Naive thymus-derived CD8-positive, alpha-beta T cell (primary cell): Measurements from ENCODE around the gene SLC29A4. TPM values are rescaled to one million over a fixed set of nuclear protein-coding genes. Genes with fewer than 3 reads are reported as not detected.
"Not testable (repeated sequence)": the region's sequence is repeated elsewhere in the genome, so short reads cannot be mapped to it uniquely, and the experiment has no call there.

ENCODE experiments used
- ATAC-seq, 2 donors: fragments of 150-1000 bp; cut with Tn5 transposase in 1 of 2; sonication (Bioruptor Pico), chemical (Tn5 transposase) in 1 of 2; 1 replicate in 1 of 2; 2 replicates in 1 of 2; pipeline ENCODE4 v1.10.0; 2021; ENCODE audit warnings: mild to moderate bottlenecking in 2 of 2, moderate library complexity in 2 of 2
- POLR2A ChIA-PET: fragments of 350-600 bp; sonication (Branson Sonifier 250); formaldehyde crosslinking; loops from one replicate; lab custom pipeline; 2021; ENCODE audit warnings: antibody characterized with exemption; lab: Charles Lee
- DNase-seq, 10 donors: peaks; one replicate each; pipeline versions ENCODE4 v3.0.0 to v3.0.0-alpha.2; 2020 to 2022
- H3K27ac Mint-ChIP-seq, 10 donors: one replicate each; pipeline ENCODE4 v1.8.0; 2020 to 2022; ENCODE audit warnings: mild to moderate bottlenecking in 10 of 10, mixed read lengths in 10 of 10, moderate library complexity in 4 of 10, inconsistent platforms in 1 of 10
- H3K27me3 Mint-ChIP-seq, 5 donors: one replicate each; pipeline ENCODE4 v1.8.0; 2021 to 2022; ENCODE audit warnings: mixed read lengths in 5 of 5
- H3K36me3 Mint-ChIP-seq, 3 donors: one replicate each; pipeline ENCODE4 v1.8.0; 2020 to 2022; ENCODE audit warnings: mixed read lengths in 3 of 3, mild to moderate bottlenecking in 2 of 3, inconsistent platforms in 1 of 3
- H3K4me1 Mint-ChIP-seq, 4 donors: one replicate each; pipeline ENCODE4 v1.8.0; 2021 to 2022; ENCODE audit warnings: mixed read lengths in 4 of 4
- H3K4me3 Mint-ChIP-seq, 10 donors: one replicate each; pipeline ENCODE4 v1.8.0; 2020 to 2022; ENCODE audit warnings: mild to moderate bottlenecking in 10 of 10, mixed read lengths in 10 of 10, moderate library complexity in 6 of 10, inconsistent platforms in 1 of 10
- H3K9me3 Mint-ChIP-seq, 9 donors: one replicate each; pipeline ENCODE4 v1.8.0; 2020 to 2022; ENCODE audit warnings: mixed read lengths in 9 of 9, mild to moderate bottlenecking in 3 of 9, inconsistent platforms in 1 of 9, moderate library complexity in 1 of 9
- polyA plus RNA-seq, 3 donors: library from polyadenylated mRNA; unstranded; fragments of 300-500 nt; fragmentation: Illumina TruSeq; gene quantifications; one replicate each; pipeline ENCODE4 v1.2.3, GENCODE V29; 2021
- total RNA-seq, 8 experiments: library from RNA in 2 of 8; stranded (reverse) in 2 of 8; gene quantifications; one replicate each; pipeline ENCODE4 v1.2.3 and lab custom pipeline; 2021 to 2026

Gene SLC29A4, protein sequence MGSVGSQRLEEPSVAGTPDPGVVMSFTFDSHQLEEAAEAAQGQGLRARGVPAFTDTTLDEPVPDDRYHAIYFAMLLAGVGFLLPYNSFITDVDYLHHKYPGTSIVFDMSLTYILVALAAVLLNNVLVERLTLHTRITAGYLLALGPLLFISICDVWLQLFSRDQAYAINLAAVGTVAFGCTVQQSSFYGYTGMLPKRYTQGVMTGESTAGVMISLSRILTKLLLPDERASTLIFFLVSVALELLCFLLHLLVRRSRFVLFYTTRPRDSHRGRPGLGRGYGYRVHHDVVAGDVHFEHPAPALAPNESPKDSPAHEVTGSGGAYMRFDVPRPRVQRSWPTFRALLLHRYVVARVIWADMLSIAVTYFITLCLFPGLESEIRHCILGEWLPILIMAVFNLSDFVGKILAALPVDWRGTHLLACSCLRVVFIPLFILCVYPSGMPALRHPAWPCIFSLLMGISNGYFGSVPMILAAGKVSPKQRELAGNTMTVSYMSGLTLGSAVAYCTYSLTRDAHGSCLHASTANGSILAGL
- under 1 TPM; 0.05 to 0.16 TPM for total RNA-seq
- polyA plus RNA-seq, result under 1 TPM in 2 of 3 donors, not detected in 1; 0.27 to 0.39 TPM
- total RNA-seq (lab: John Stamatoyannopoulos, UW), result 0.13 to 0.86 (median 0.51) reads per million in 6 experiments

DNA sequence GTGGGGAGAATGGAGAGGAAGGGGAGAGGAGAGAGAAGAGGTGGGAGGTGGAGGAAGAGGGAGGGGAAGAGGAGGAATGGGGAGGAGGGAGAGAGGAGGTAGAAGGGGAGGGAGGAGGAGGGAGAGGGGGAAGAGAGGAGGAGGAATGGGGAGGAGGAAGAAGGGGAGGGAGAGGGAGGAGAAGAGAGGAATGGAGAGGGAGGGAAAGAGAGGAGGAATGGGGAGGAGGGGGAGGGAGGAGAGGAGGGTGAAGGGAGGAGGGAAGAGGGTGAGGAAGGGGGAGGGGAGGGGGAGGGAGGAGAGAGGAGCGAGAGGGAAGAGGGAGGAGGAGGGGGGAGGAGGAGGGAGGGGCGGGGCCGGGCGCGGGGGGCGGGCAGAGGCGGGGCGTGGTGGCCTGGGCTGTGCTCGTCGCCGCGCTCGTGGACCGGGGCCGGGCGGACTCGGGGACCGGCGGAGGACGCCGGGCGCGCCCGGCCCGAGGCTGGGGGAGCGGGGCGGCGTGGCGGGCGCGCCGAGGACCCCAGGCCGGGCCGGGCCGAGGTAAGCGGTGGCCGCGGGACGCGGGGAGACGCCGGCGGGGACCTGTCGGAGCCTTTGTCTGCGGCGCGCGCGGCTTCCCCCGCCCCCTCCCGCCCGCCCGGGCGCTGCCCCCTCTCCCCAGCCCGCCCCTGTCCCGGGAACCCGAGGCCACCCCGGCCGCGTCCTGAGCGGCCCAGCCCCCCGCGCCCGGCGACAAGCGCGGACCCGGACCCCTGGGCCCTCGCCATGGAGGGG, at the start of gene SLC29A4:
Gene SLC29A4 (plus strand): TSS at position 401 of the 774 bp plus-strand sequence. CDS start 4,874 bp downstream, outside the sequence.
- peaks cover 2 to 20% (median 7%) of the 10 kb centered on the region in 5 donors for H3K27me3 Mint-ChIP-seq
- H3K4me1 Mint-ChIP-seq, result peaks cover 0 to 2% (median 0%) of the 10 kb centered on the region in 4 donors
- ATAC-seq, result peak; percentile 49 to 62
- H3K36me3 Mint-ChIP-seq, result no peaks in the 10 kb centered on the region
- no peak for DNase-seq
- POLR2A ChIA-PET, result no interaction called here
- no peaks in the 10 kb centered on the region for H3K9me3 Mint-ChIP-seq
- peak within 1 kb of the TSS in 2 of 10 donors; percentile 43 to 58 for H3K4me3 Mint-ChIP-seq
- no peak within 1 kb of the TSS for H3K27ac Mint-ChIP-seq

GRCh38 chr7:5234852-5235831, 47.6 kb upstream of the SLC29A4 start:
- peaks cover 1 to 13% (median 6%) of the 10 kb centered on the region in 5 donors for H3K27me3 Mint-ChIP-seq
- H3K4me3 Mint-ChIP-seq, result peak overlapping the region in 4 of 10 donors; percentile 10 to 38 (median 20)
- H3K9me3 Mint-ChIP-seq, result no peaks in the 10 kb centered on the region

DNA sequence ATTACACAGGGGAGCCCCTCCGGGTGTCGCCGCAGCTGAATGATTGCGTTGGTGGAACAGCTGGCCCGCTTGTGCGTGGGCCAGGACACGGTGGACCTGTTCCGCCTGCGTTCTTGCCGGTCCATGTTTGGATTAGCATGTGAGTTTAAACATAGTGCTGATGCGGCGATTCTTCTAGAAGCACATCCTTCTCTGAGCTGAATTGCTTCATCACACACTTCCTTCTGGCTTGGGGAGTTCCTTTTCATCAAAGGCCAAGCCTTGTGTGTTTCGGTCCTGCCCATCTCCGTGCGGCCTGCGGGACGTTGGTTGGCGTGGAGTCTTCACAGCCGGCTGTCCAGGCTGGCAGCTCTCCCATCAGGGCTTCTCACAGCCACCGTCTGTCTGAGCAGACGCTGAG, 45.5 kb upstream of the SLC29A4 start:
- ATAC-seq (no peak), DNase-seq (no peak)
- Mint-ChIP-seq H3K27ac (no peak overlapping the region), H3K9me3 (no peaks in the 10 kb centered on the region), H3K36me3 (no peaks in the 10 kb centered on the region), H3K27me3 (peaks cover 3 to 23% (median 13%) of the 10 kb centered on the region in 5 donors), H3K4me1 (peaks cover 13 to 48% (median 38%) of the 10 kb centered on the region in 4 donors), H3K4me3 (no peak overlapping the region)
- POLR2A ChIA-PET, result no interaction called here

More at GRCh38 chr7:5234852-5235831, 47.6 kb upstream of the SLC29A4 start:
- peak overlapping the region in 2 of 10 donors; percentile 27 to 75 for H3K27ac Mint-ChIP-seq
- peaks cover 11 to 19% (median 14%) of the 10 kb centered on the region in 3 donors for H3K36me3 Mint-ChIP-seq
- POLR2A ChIA-PET, result no interaction called here
- ATAC-seq (no peak), DNase-seq (no peak)
- H3K4me1 Mint-ChIP-seq, result peaks cover 19 to 60% (median 47%) of the 10 kb centered on the region in 4 donors

DNA sequence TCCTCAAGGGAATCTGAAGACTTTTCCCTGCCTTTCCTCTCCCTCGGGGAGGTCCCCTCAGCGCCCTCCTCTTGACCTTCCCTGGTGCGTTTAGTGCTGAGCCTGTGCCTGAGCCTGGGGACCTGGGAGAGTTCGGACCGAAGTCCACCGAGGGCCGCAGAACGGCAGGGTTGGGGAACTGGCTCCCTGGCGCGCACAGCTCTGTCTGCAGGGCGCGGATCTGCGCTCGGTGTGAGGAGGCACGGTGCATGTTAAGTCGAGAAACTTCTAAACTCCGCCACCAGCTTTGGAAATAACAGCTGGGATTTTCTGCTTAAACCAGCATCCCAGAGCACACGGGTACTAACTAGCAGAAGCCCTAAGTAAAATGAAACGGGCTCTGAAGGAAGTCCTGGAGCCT, 44.2 kb upstream of the SLC29A4 start:
- H3K36me3 Mint-ChIP-seq, result no peaks in the 10 kb centered on the region
- ATAC-seq, result no peak
- peak overlapping the region in 1 of 10 donors; percentile 48 for H3K27ac Mint-ChIP-seq
- H3K27me3 Mint-ChIP-seq, result peaks cover 3 to 23% (median 13%) of the 10 kb centered on the region in 5 donors
- peaks cover 11 to 36% (median 28%) of the 10 kb centered on the region in 4 donors for H3K4me1 Mint-ChIP-seq
- no peaks in the 10 kb centered on the region for H3K9me3 Mint-ChIP-seq
- POLR2A ChIA-PET, result no interaction called here
- no peak for DNase-seq
- no peak overlapping the region for H3K4me3 Mint-ChIP-seq

DNA sequence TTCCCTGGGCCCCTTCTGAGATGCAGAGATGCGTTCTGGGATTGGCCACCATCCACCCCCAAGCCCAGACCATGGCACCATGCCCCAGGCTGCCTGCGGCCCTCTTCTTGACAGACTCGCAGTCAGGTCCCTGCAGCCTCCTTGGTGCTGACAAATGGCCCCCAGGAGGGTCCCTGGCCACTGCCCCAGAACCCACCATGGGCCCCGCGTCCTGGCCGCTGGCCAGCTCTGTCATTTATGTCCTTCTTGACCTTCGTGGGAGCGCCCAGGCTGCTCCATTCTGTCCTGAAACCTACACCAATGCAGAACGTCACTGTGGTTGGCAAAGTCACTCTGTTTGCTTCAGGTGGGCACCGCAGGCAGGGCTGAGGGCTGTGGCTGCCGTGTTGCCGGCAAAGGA, 39.5 kb upstream of the SLC29A4 start:
- POLR2A ChIA-PET, result no interaction called here
- H3K4me1 Mint-ChIP-seq, result peaks cover 11 to 15% (median 12%) of the 10 kb centered on the region in 4 donors
- H3K27me3 Mint-ChIP-seq, result peaks cover 3 to 19% (median 10%) of the 10 kb centered on the region in 5 donors
- H3K36me3 Mint-ChIP-seq, result no peaks in the 10 kb centered on the region
- H3K27ac Mint-ChIP-seq, result no peak overlapping the region
- no peak overlapping the region for H3K4me3 Mint-ChIP-seq
- ATAC-seq, result no peak
- DNase-seq, result no peak
- H3K9me3 Mint-ChIP-seq, result peaks cover 0 to 5% (median 0%) of the 10 kb centered on the region in 9 donors

- POLR2A ChIA-PET, result no interaction called here
- Mint-ChIP-seq H3K4me1 (no peaks in the 10 kb centered on the region), H3K36me3 (no peaks in the 10 kb centered on the region), H3K9me3 (peaks cover 0 to 5% (median 0%) of the 10 kb centered on the region in 9 donors), H3K27me3 (peaks cover 0 to 3% (median 0%) of the 10 kb centered on the region in 5 donors), H3K4me3 (no peak overlapping the region), H3K27ac (no peak overlapping the region)
- no peak for DNase-seq
- ATAC-seq, result no peak
Measured at GRCh38 chr7:5248201-5248885, 34.4 kb upstream of the SLC29A4 start.

- H3K36me3 Mint-ChIP-seq, DNase-seq, H3K4me3 Mint-ChIP-seq, H3K4me1 Mint-ChIP-seq, H3K27me3 Mint-ChIP-seq, H3K9me3 Mint-ChIP-seq, ATAC-seq: not testable (repeated sequence)
- POLR2A ChIA-PET, result interaction anchor here (0.6 kb wide), 1 partner anchor 10 kb away, joined by 3 read pairs; no protein-coding TSS in a partner anchor
- H3K27ac Mint-ChIP-seq, result peak overlapping the region in 1 of 10 donors; percentile 25
Measured at GRCh38 chr7:5250787-5251186, 32.0 kb upstream of the SLC29A4 start.

DNA sequence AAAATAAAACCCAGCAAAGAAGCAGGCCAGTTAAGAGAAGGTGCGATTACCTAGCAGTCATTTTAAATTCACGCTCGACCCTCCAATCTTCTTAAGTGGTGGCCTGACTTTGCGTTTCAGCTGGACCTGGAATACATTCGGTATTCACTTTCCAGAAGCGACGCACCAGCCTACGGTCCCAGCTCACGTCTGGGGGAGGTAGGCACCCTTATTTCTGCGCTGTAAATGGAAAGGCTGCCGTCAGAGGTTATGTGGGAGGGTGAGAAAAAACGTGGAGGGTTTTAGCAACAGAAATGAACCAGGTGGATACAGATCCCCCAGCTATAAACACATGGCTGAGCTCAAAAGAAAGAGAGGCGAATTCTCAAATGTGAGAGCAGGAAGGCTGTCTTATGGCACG, 29.2 kb upstream of the SLC29A4 start:
- DNase-seq, H3K36me3 Mint-ChIP-seq, H3K27me3 Mint-ChIP-seq, H3K4me1 Mint-ChIP-seq, H3K9me3 Mint-ChIP-seq, ATAC-seq, H3K27ac Mint-ChIP-seq, POLR2A ChIA-PET, H3K4me3 Mint-ChIP-seq: not testable (repeated sequence)

- not testable (repeated sequence) for H3K27me3 Mint-ChIP-seq
Measured at GRCh38 chr7:5254371-5254770, 28.4 kb upstream of the SLC29A4 start.

GRCh38 chr7:5255832-5256231, 26.9 kb upstream of the SLC29A4 start:
- no peak for ATAC-seq
- H3K4me1 Mint-ChIP-seq, result no peaks in the 10 kb centered on the region
- no peaks in the 10 kb centered on the region for H3K9me3 Mint-ChIP-seq
- POLR2A ChIA-PET, result no interaction called here
- H3K4me3 Mint-ChIP-seq, result no peak overlapping the region
- H3K27ac Mint-ChIP-seq, result no peak overlapping the region
- no peak for DNase-seq
- no peaks in the 10 kb centered on the region for H3K36me3 Mint-ChIP-seq
- H3K27me3 Mint-ChIP-seq, result peaks cover 0 to 5% (median 0%) of the 10 kb centered on the region in 5 donors

More at GRCh38 chr7:5254371-5254770, 28.4 kb upstream of the SLC29A4 start:
- POLR2A ChIA-PET, ATAC-seq, H3K27ac Mint-ChIP-seq, H3K36me3 Mint-ChIP-seq, H3K4me3 Mint-ChIP-seq, H3K4me1 Mint-ChIP-seq, H3K9me3 Mint-ChIP-seq, DNase-seq: not testable (repeated sequence)

DNA sequence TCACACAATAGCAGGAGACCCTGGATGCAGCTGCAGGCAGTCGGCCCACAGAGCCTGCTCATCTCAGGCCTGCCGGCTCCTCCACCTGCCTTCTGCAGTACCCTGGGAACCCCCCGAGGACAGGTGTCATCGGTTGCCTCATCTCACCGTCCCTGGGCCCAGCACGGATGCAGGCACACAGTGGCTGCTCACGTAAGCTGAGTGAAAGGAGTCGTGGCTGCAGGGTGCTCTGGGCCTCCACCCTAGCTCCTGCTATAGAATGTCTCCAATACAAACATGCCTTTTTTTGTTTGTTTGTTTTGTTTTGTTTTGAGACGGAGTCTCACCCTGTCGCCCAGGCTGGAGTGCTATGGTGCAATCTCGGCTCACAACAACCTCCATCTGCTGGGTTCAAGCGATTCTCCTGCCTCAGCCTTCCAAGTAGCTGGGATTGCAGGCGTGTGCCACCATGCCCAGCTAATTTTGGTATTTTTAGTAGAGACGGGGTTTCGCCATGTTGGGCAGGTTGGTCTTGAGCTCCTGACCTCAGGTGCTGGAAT, 22.1 kb upstream of the SLC29A4 start:
- H3K4me1 Mint-ChIP-seq, H3K27me3 Mint-ChIP-seq, H3K4me3 Mint-ChIP-seq, DNase-seq, ATAC-seq, POLR2A ChIA-PET, H3K36me3 Mint-ChIP-seq, H3K27ac Mint-ChIP-seq, H3K9me3 Mint-ChIP-seq: not testable (repeated sequence)
